ENCODE measurements around the gene GP2. TPM values are rescaled to one million over a fixed set of nuclear protein-coding genes. Genes with fewer than 3 reads are reported as not detected.

GP2 gene
- total and polyA plus RNA-seq, 2 donors (not counting 1 experiment from before 2014, with no cell fraction given): not detected

Other genes with a start within 250 kb of the GP2 start
- not detected in 2 replicates for gene UMOD, start 25.2 kb upstream of the GP2 start, total RNA-seq
- not detected in 2 replicates for gene UMOD, start 25.2 kb upstream of the GP2 start, polyA plus RNA-seq
- gene PDILT, start 77.2 kb upstream of the GP2 start, total RNA-seq: not detected in 2 replicates
- not detected in 2 replicates for gene PDILT, start 77.2 kb upstream of the GP2 start, polyA plus RNA-seq
- not detected in 2 replicates for gene ACSM5, start 82.0 kb upstream of the GP2 start, total RNA-seq
- not detected in 2 replicates for gene ACSM5, start 82.0 kb upstream of the GP2 start, polyA plus RNA-seq
- gene ACSM2A, start 124.0 kb upstream of the GP2 start, total RNA-seq: not detected in 2 replicates
- not detected in 2 replicates for gene ACSM2A, start 124.0 kb upstream of the GP2 start, polyA plus RNA-seq
- not detected in 2 replicates for gene ACSM2B, start 248.9 kb upstream of the GP2 start, total RNA-seq
- not detected in 2 replicates for gene ACSM2B, start 248.9 kb upstream of the GP2 start, polyA plus RNA-seq